ENCODE data around the gene AVEN.
A peak's percentile ranks its signal among the peaks of the same experiment; 100 is the strongest.
"Not testable (repeated sequence)": the region's sequence is repeated elsewhere in the genome, so short reads cannot be mapped to it uniquely, and the experiment has no call there.

Gene AVEN

DNA sequence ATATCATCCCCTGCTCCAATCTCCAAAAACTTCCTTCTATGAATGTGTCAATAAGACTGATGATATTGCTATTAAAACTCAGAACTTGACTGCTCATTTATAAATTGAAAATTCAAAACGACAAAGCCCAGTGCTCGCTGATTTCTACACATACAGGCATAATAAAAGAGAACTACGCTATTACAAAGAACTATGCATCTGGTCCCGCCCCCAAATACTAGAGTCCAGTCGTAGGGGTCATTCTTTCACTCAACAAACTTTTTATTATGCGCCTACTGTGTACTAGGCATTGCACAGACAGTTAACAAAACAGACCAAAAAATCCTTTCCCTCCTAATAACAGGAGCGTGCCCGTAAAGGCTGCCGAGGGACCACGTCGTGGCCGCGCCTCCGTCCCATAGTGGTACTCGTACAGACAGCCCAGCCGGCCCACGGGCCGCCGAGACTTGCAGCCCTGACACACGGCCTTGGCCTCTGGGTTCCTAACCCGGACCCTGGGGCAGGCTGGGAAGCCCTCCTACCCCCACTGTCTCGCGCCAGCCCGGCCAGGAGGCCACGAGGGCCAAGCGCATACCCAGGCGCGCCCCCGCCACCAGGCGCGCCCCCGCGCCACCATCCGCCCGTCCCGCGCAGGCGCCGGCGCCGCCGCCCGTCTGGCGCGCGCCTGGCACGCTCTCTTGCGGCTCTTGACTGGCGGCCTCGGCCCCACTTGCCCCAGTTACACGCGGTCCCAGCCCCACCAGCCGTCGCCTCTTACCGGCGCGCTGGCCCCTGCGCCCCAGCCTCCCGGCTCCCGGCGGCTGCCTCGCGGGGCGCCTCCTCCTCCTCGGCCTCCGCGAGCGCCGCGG lies 757 bp downstream of the AVEN start:
- DNase-seq = peak; percentile 90

DNA sequence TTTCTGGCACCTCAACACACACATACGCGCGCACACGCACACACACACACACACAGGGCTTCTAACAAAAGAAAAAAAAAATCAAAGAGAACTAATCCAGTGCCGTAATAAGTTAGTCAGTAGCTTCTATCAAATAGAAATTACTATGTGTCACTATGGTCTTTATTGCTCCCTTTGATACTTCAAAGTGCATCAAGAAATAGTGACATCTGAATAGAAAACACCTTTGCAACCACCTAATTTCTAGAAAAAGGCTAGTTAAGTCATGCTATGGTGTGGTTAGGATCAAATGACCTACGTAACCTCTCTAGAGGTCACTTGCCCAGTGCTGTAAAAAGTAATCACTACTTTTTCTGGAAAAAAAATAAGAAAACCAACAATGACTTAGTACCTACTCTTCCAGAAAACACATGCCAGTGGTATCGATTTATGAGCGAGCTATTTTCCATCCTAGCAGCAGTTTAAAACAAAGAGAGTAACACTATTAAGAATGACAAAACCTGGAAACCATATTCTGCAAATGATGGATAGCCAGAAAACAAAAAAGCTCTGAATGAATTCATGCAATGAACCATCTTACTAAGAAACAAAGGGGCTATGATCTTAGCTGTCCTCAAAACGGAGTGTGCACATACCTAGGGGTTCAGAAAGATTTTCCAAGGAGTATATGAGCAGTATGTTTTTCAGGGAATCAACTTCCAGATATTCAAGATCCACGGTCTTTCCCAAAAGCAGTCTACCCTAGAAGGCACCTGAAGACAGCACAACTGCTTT lies 6.8 kb downstream of the AVEN start:
- no peak for DNase-seq

GRCh38 chr15:34027606-34028005 lies 11.4 kb downstream of the AVEN start:
- DNase-seq = no peak

GRCh38 chr15:34025252-34025651 lies 13.8 kb downstream of the AVEN start:
- no peak for DNase-seq

DNA sequence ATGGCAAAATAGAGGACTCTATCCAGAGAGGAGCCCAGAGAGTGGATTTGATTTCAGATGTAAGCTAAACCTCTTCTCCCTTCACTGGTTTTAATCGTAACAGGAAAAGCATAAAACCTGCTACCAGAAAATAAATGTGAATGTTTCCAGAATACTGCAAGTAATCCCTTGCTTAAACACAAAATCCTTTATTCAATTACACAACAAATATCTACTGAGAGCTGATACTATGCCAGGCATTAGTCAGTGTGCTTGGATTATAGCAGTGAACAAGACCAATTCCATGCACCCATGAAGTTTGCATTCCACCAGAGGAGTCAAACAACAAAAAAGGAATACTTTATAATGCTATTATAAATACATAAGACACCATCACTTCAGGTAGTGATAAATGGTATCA lies 15.1 kb downstream of the AVEN start:
- DNase-seq = no peak

- DNase-seq = no peak
Measured at GRCh38 chr15:34019369-34019990, 19.5 kb downstream of the AVEN start.

DNA sequence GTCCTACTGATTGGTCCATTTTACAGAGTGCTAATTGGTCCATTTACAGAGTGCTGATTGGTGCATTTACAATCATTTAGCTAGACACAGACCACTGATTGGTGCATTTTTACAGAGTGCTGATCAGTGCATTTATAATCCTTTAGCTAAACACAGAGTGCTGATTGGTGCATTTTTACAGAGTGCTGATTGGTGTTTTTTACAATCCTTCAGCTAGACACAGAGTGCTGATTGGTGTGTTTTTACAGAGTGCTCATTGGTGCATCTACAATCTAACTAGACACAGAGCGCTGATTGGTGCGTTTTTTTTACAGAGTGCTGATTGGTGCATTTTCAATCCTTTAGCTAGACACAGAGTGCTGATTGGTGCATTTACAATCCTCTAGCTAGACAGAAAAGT lies 20.3 kb downstream of the AVEN start:
- DNase-seq = not testable (repeated sequence)

DNA sequence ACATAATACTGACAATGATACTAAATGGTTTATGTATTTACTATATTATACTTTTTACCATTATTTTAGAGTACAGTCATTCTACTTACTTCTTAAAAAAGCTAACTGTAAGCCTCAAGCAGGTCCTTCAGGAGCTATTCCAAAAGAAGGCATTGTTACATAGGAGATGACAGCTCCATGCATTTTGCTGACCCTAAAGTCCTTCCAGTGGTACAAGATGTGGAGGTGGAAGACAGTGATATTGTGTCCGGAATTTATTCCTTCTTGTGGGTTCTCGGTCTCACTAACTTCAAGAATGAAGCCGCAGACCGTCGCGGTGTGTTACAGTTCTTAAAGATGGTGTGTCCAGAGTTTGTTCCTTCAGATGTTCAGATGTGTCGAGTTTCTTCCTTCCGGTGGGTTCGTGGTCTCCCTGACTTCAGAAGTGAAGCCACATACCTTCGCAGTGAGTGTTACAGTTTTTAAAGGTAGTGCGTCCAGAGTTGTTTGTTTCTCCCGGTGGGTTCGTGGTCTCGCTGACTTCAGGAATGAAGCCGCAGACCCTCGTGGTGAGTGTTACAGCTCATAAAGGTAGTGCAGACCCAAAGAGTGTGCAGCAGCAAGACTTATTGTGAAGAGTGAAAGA lies 20.9 kb downstream of the AVEN start:
- DNase-seq = no peak

DNA sequence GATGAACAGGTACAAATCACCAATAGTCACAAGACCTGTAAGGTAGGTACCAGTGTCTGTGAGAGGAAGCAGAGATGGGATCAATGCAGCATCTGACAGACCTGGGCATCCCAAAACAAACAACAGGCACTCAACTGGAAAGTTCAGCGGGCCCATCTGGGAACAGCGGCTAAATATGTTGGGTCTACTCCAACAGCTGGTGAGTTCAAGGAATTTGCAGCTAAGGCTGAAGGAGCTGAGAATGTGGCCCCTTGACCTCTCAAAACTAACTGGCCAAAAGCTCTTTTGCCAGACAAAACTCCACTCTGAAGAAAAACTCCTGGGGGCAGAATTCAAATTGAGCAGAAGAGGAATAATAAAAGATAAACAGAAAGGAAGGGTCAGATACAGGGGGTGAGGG lies 24.4 kb downstream of the AVEN start:
- DNase-seq = no peak

DNA sequence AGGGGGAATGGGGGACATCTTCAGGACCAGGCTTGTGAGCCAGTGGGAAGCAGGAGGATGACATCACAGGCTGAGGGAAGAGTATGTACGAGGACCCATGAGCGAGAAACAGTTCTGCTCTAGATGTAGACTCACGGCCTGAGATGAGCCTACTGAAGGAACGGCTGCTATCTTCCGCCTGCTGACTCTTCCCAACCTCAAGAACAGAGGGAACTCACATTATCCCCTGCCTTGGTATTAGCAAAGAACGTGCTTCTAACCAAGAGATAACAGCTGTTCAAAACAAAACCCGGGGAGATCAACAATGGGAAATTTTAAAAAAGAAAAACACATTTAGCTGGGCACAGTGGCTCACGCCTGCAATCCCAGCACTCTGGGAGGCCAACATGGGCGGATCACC lies 25.3 kb downstream of the AVEN start:
- no peak for DNase-seq

DNA sequence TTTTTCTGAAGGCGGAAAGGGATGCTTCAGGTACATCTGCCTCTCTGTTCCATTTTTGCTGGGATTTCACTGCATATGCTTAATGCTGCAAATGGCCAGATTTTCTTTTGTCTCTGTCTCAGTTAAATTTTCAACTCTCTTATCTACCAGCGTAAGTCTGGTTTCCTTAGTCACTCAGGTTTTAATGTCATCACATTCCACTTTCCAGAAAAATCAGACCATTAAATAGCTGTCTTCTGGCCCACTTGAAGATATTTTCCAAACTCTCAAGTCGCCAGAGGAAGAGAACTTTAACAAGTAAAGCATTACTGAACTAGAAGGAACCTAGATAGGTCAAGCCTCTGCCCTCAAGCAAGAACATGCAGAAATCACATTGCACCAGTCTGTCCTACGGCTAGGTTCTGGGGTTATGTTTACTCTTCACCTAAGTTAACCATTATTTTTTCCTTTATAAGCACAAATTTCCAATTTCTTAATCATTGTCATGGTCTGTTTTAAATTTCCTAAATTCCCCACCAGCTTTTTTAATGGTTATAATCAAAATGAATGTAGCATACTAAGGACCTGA lies 26.5 kb downstream of the AVEN start:
- DNase-seq = no peak

- DNase-seq = no peak
Measured at GRCh38 chr15:34011481-34011880, 27.5 kb downstream of the AVEN start.

- no peak for DNase-seq
Measured at GRCh38 chr15:34010921-34011320, 28.1 kb downstream of the AVEN start.

DNA sequence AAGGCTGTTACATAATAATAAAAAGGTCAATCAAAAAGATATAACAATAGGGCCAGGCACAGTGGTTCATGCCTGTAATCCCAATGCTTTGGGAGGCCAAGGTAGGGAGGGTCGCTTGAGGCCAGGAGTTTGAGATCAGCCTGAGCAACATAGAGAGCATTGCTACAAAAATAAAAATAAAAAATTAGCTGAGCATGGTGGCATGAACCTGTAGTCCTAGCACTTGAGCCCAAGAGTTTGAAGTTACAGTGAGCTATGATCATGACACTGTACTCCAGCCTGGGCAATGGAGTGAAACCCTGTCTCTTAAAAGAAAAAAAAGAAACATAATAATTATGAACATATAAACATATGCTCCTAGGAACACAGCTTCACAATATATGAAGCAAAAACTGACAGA lies 29.3 kb downstream of the AVEN start:
- no peak for DNase-seq

DNA sequence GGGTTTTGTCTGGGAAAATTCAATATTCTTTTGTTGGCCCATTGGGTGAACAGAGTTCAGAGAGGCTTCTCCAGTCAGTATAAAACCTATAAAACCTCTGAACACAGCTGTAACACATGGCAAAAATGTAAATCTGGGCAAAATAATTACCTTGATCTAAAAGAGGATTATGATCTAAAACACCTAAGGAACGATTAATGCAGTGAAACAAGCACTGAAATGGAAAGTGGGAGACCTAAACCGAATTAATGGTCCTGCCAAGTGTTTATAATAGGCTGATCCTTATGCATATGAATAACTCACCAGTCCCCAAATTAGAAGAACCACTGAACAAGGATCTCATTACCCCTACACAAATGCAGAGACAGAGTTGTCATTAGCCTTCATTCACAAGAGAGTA lies 32.6 kb downstream of the AVEN start:
- no peak for DNase-seq

DNA sequence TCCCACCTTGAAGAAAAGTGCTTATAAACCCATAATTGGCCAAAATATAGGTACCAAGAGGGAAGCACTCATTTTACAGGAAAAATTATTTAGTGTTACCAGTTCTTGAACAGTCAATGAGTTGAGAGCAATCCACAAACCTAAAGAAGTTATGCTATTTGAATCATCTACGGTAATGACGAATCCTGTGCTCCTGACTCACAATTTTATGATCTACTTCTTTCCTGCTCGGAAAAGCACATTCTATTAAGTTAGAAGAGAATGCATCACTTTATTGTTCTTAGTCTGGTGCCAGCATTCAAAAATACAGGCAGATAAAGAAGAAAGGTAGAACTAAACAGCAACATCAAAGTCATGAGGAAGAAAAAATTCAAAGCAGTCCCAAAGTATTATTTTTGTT lies 37.5 kb downstream of the AVEN start:
- no peak for DNase-seq

DNA sequence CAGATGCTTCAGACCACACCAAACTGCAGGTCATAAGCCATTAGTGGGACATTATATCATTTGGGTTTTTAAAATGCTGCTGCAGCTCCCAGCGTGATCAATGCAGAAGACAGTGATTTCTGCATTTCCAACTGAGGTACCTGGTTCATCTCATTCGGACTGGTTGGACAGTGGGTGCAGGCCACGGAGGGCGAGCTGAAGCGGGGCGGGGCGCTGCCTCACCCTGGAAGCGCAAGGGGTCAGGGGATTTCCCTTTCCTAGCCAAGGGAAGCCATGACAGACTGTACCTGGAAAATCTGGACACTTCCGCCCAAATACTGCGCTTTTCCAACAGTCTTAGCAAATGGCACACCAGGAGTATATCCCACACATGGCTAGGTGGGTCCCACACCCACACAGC lies 43.3 kb downstream of the AVEN start:
- DNase-seq = not testable (repeated sequence)

- no peak for DNase-seq
Measured at GRCh38 chr15:33994005-33994615, 44.9 kb downstream of the AVEN start.

GRCh38 chr15:33988384-33988783 lies 50.6 kb downstream of the AVEN start:
- no peak for DNase-seq

- DNase-seq = no peak
Measured at GRCh38 chr15:33987444-33987843, 51.6 kb downstream of the AVEN start.

DNA sequence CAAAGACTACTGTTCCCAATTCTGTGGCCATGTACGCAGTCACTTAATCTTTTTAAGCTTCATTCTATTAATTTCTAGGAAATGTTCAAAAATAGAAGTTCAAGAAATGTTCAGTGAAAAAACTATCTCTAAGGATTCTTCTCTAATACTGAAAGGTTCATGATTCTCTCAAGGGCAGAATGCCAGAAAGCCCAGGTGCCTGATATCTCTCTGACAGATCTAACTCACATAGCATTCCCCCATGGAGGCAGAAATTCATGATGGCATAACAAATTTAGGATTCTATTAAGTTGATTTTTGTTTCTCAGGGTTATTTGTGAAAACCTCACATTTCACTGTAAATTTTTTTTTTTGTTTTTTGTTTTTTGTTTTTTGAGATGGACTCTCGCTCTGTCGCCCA lies 53.3 kb downstream of the AVEN start:
- DNase-seq = no peak

DNA sequence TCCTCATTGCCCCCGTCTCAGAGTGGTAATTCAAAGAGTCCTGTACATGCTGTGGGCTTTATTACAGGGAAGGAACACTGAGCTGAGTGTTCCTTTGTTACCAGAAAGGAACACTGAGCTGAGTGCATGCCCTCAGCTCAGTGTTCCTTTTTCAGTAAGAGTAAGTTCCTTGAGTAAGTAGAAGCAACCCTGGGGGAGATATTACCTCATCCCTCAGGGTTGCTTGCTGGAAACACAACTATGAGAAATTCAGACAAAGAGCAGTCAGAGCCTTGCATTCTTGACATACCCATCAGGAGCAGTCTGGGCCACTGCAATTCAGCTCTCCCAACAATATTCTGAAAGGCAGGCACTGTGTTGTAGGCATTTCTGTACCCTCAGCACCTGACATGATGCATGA lies 53.7 kb downstream of the AVEN start:
- no peak for DNase-seq

- DNase-seq = no peak
Measured at GRCh38 chr15:33982516-33982915, 56.5 kb downstream of the AVEN start.
